Transverse colon (tissue), 3 donors: Measurements from ENCODE around the gene DTNA.

Experiments
- CTCF ChIP-seq, 5 experiments: fragments of 200-600 bp in 3 of 5; fragments of 450-650 bp in 2 of 5; sonication (generic) in 3 of 5; IDR thresholded peaks; 1 replicate in 2 of 5; 2 replicates in 3 of 5; pipeline ENCODE4 v1.5.1; 2016 to 2017; ENCODE audit warnings: antibody characterized with exemption in 5 of 5, inconsistent platforms in 3 of 5, mild to moderate bottlenecking in 2 of 5, moderate library complexity in 1 of 5
- POLR2A ChIP-seq: fragments of 450-650 bp; IDR thresholded peaks from one replicate; pipeline ENCODE4 v1.6.1; 2016; ENCODE audit warnings: antibody characterized with exemption, mild to moderate bottlenecking, moderate library complexity

GRCh38 chr18:34844732-34845459, 134.8 kb downstream of the DTNA start:
- TF ChIP-seq POLR2A (no peak), CTCF (IDR thresholded peaks at IDR 0.05) (no peak)
